PC-9 (cell line): ENCODE measurements around the gene POLR1G.

ENCODE experiments used
- CTCF ChIP-seq: fragments of 200-600 bp; sonication (generic); conservative IDR thresholded peaks from 2 replicates; pipeline ENCODE4 v1.6.1; 2017; ENCODE audit warnings: mixed run types, antibody characterized with exemption, mild to moderate bottlenecking, moderate library complexity
- EZH2 ChIP-seq: fragments of 200-600 bp; sonication (generic); IDR thresholded peaks from 2 replicates; pipeline ENCODE4 v1.8.0; 2017; ENCODE audit warnings: antibody characterized with exemption, low read depth

DNA sequence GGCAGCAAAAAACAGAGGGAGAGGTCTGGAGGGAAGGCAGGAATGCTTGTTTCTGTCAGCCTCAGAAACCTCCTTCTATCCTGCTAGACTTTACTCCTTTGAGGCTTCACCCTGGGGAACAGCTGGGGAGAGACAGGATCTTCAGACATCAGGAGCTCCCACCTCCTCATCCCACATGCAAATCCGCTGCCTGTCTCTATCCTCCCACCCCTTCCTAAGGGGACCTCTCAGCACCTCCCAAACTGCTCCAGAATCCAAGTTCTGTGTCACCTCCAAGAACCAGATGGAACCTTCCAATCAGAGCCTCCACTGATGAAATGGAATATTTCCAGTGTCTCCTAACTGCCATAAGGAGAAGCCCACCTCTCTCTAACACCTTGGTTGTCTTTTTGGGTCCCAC, 26.3 kb upstream of the POLR1G start:
- no peak for TF ChIP-seq CTCF
- no peak for TF ChIP-seq EZH2
